Astrocyte of the spinal cord (primary cell): ENCODE data around the gene JMJD8.

ENCODE experiments used
- DNase-seq: peaks from one replicate; pipeline ENCODE4 v3.0.0; 2011; ENCODE audit warnings: low read depth, low spot score
- H3K4me3 ChIP-seq: 2 replicates; pipeline ENCODE4 v1.5.1; 2011; ENCODE audit warnings: low read depth, mild to moderate bottlenecking, low read length, moderate library complexity
- CTCF ChIP-seq: IDR thresholded peaks from 2 replicates; pipeline ENCODE4 v1.5.1; 2012; ENCODE audit warnings: low read depth, mild to moderate bottlenecking, low read length, inconsistent platforms
- in situ Hi-C: cut with HindIII; loops from 2 replicates; pipeline ENCODE4 v1.10.0; 2017; ENCODE audit warnings: low sequenced_read_pairs

JMJD8 gene

GRCh38 chr16:703406-703805, 19.3 kb upstream of the JMJD8 start:
- H3K4me3 ChIP-seq, result no peak overlapping the region
- no peak for DNase-seq
- in situ Hi-C loops, result no loop called here
- TF ChIP-seq CTCF, result no peak

- no peak overlapping the region for H3K4me3 ChIP-seq
- TF ChIP-seq CTCF, result no peak
- DNase-seq, result no peak
- in situ Hi-C loops, result no loop called here
These were observed 18.2 kb upstream of the JMJD8 start for GRCh38 chr16:702341-702740.

GRCh38 chr16:700684-701584, 16.8 kb upstream of the JMJD8 start:
- TF ChIP-seq CTCF, result no peak
- no peak for DNase-seq
- no peak overlapping the region for H3K4me3 ChIP-seq
- in situ Hi-C loops, result no loop called here

- no peak for TF ChIP-seq CTCF
- in situ Hi-C loops, result no loop called here
- no peak for DNase-seq
- no peak overlapping the region for H3K4me3 ChIP-seq
These were observed 15.0 kb upstream of the JMJD8 start for GRCh38 chr16:698911-699671.

- in situ Hi-C loops, result no loop called here
- no peak for DNase-seq
- no peak overlapping the region for H3K4me3 ChIP-seq
- TF ChIP-seq CTCF, result no peak
These were observed 11.4 kb upstream of the JMJD8 start for GRCh38 chr16:695355-696089.

GRCh38 chr16:694863-695354, 10.8 kb upstream of the JMJD8 start:
- DNase-seq, result no peak
- no peak for TF ChIP-seq CTCF
- in situ Hi-C loops, result no loop called here
- H3K4me3 ChIP-seq, result no peak overlapping the region
